Vagina (tissue), 2 donors: ENCODE data around the gene RPGRIP1. TPM values are rescaled to one million over a fixed set of nuclear protein-coding genes. Genes with fewer than 3 reads are reported as not detected.

ENCODE experiments used
- DNase-seq, 2 donors: peaks; one replicate each; pipeline ENCODE4 v3.0.0-alpha.2; 2017; ENCODE audit errors: extremely low spot score in 2 of 2
- H3K27ac ChIP-seq: fragments of 200-600 bp; sonication (generic); one replicate; pipeline ENCODE4 v1.5.1; 2019
- H3K27me3 ChIP-seq: fragments of 200-600 bp; sonication (generic); one replicate; pipeline ENCODE4 v1.5.1; 2019
- H3K36me3 ChIP-seq, 2 donors: fragments of 200-600 bp; sonication (generic); one replicate each; pipeline ENCODE4 v1.5.1; 2017 to 2019
- H3K4me1 ChIP-seq: fragments of 200-600 bp; sonication (generic); one replicate; pipeline ENCODE4 v1.5.1; 2019
- H3K4me3 ChIP-seq, 2 donors: fragments of 200-600 bp; sonication (generic); 1 replicate in 1 of 2; 2 replicates in 1 of 2; pipeline ENCODE4 v1.5.1; 2016 to 2019
- H3K9me3 ChIP-seq: fragments of 200-600 bp; sonication (generic); one replicate; pipeline ENCODE4 v1.5.1; 2019
- POLR2A ChIP-seq, 2 donors: fragments of 450-650 bp; IDR thresholded peaks; one replicate each; pipeline ENCODE4 v1.6.1; 2017; ENCODE audit warnings: antibody characterized with exemption in 2 of 2, mild to moderate bottlenecking in 2 of 2, moderate library complexity in 2 of 2
- POLR2AphosphoS5 ChIP-seq, 2 donors: sonication (generic); formaldehyde crosslinking; IDR thresholded peaks; one replicate each; pipeline ENCODE4 v1.9.0; 2017; ENCODE audit warnings: antibody characterized with exemption in 2 of 2, mild to moderate bottlenecking in 2 of 2, low read depth in 1 of 2; ENCODE audit not compliant: insufficient read depth in 1 of 2
- intact Hi-C: fragments of 100-400 bp; cut with DNase I; formaldehyde crosslinking; loops from one replicate; pipeline ENCODE4 v1.15.1; 2023
- total RNA-seq: library from RNA; depleted of rRNA; stranded (reverse); fragments of >200 nt; gene quantifications from one replicate; pipeline ENCODE4 v1.2.3, GENCODE V29; 2016
- TF ChIP-seq, protein P1 (sequence below), 3 experiments: fragments of 450-650 bp in 2 of 3; fragments of 200-600 bp in 1 of 3; sonication (generic) in 1 of 3; IDR thresholded peaks; one replicate each; pipeline ENCODE4 v1.5.1; 2017 to 2019; ENCODE audit warnings: antibody characterized with exemption in 3 of 3, mild to moderate bottlenecking in 2 of 3, moderate library complexity in 2 of 3

RPGRIP1 gene
- total RNA-seq, 1 donor from 2014 or later, result not detected

DNA sequence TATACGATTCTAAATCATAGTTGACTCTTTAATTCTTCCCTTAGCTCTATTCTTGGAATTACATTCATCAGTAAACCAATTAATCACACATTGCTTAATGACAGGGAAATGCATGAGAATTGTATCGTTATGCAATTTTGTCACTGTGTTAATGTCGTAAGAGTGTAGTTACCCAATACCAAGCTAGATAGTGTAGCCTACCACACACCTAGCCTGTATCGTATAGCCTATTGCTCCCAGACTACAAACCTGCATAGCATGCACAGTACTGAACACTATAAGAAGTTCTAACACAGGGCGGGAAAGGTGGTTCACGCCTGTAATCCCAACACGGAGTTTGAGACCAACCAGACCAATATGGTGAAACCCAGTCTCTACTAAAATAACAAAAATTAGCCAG, 35.3 kb upstream of the RPGRIP1 start:
- intact Hi-C loops, result no loop called here
- TF ChIP-seq POLR2AphosphoS5 (IDR thresholded peaks at IDR 0.05; ENCODE audit: insufficient read depth in 1 of 2, low read depth in 1 of 2) (peak in 1 of 2 donors; percentile 16), POLR2A (IDR thresholded peaks at IDR 0.05) (no peak)
- TF ChIP-seq, protein P1, sequence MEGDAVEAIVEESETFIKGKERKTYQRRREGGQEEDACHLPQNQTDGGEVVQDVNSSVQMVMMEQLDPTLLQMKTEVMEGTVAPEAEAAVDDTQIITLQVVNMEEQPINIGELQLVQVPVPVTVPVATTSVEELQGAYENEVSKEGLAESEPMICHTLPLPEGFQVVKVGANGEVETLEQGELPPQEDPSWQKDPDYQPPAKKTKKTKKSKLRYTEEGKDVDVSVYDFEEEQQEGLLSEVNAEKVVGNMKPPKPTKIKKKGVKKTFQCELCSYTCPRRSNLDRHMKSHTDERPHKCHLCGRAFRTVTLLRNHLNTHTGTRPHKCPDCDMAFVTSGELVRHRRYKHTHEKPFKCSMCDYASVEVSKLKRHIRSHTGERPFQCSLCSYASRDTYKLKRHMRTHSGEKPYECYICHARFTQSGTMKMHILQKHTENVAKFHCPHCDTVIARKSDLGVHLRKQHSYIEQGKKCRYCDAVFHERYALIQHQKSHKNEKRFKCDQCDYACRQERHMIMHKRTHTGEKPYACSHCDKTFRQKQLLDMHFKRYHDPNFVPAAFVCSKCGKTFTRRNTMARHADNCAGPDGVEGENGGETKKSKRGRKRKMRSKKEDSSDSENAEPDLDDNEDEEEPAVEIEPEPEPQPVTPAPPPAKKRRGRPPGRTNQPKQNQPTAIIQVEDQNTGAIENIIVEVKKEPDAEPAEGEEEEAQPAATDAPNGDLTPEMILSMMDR (IDR thresholded peaks at IDR 0.05), result no peak
- Histone ChIP-seq H3K4me1 (peaks cover 48% of the 10 kb centered on the region), H3K4me3 (no peak overlapping the region), H3K9me3 (no peaks in the 10 kb centered on the region), H3K27ac (no peak overlapping the region), H3K36me3 (peaks cover 0 to 1% of the 10 kb centered on the region in 2 donors), H3K27me3 (no peaks in the 10 kb centered on the region)
- no peak for DNase-seq

DNA sequence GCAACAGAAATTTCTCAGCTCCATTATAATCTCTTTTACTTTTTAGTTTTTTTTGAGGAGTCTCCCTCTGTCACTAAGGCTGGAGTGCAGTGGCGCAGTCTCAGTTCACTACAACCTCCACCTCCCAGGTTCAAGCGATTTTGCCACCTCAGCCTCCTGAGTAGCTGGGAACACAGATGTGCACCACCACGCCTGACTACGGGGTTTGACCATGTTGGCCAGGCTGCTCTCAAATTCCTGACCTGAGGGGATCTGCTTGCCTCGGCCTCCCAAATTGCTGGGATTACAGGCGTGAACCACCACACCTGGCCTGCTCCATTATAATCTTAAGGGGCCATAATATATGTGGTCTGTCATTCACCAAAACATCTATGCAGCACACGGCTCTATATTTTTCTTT, 34.1 kb upstream of the RPGRIP1 start:
- H3K4me3 ChIP-seq, result no peak overlapping the region
- no peaks in the 10 kb centered on the region for H3K9me3 ChIP-seq
- TF ChIP-seq, protein P1 (IDR thresholded peaks at IDR 0.05), result no peak
- no peak for TF ChIP-seq POLR2AphosphoS5 (IDR thresholded peaks at IDR 0.05; ENCODE audit: insufficient read depth in 1 of 2, low read depth in 1 of 2)
- no peak for TF ChIP-seq POLR2A (IDR thresholded peaks at IDR 0.05)
- DNase-seq, result no peak
- no peaks in the 10 kb centered on the region for H3K27me3 ChIP-seq
- H3K36me3 ChIP-seq, result peaks cover 0 to 13% of the 10 kb centered on the region in 2 donors
- intact Hi-C loops, result no loop called here
- H3K27ac ChIP-seq, result no peak overlapping the region
- peaks cover 35% of the 10 kb centered on the region for H3K4me1 ChIP-seq

DNA sequence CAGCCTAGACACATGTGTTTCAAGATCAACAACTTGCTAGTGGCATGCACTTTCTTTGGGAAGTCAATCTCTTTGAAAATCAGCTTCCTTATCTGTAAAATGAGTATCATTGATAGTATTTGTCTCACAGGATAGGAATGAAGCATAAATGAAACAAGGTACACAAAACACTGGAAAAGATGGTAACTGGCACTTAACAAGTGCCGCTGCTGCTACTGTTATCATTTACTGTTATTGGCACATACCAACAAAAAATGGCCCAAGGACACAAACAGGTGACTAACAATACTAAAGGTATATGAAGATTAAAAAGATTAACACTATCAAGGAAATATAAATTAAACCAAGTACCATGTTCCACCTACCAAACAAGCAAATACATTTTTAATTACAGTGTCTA, 31.5 kb upstream of the RPGRIP1 start:
- no peak overlapping the region for H3K4me3 ChIP-seq
- no peak overlapping the region for H3K27ac ChIP-seq
- DNase-seq, result no peak
- H3K4me1 ChIP-seq, result peaks cover 31% of the 10 kb centered on the region
- intact Hi-C loops, result no loop called here
- peaks cover 0 to 19% of the 10 kb centered on the region in 2 donors for H3K36me3 ChIP-seq
- H3K27me3 ChIP-seq, result no peaks in the 10 kb centered on the region
- no peaks in the 10 kb centered on the region for H3K9me3 ChIP-seq
- no peak for TF ChIP-seq POLR2AphosphoS5 (IDR thresholded peaks at IDR 0.05; ENCODE audit: insufficient read depth in 1 of 2, low read depth in 1 of 2)

GRCh38 chr14:21248739-21249411, 31.0 kb upstream of the RPGRIP1 start:
- TF ChIP-seq, protein P1 (IDR thresholded peaks at IDR 0.05), result no peak
- TF ChIP-seq POLR2AphosphoS5 (IDR thresholded peaks at IDR 0.05; ENCODE audit: insufficient read depth in 1 of 2, low read depth in 1 of 2), result no peak
- Histone ChIP-seq H3K27ac (no peak overlapping the region), H3K36me3 (peaks cover 0 to 22% of the 10 kb centered on the region in 2 donors), H3K9me3 (no peaks in the 10 kb centered on the region), H3K4me1 (peaks cover 31% of the 10 kb centered on the region), H3K27me3 (no peaks in the 10 kb centered on the region), H3K4me3 (no peak overlapping the region)
- intact Hi-C loops, result no loop called here
- no peak for DNase-seq

- Histone ChIP-seq H3K9me3 (no peaks in the 10 kb centered on the region), H3K4me3 (no peak overlapping the region), H3K4me1 (peaks cover 25% of the 10 kb centered on the region), H3K27me3 (no peaks in the 10 kb centered on the region), H3K36me3 (peaks cover 0 to 25% of the 10 kb centered on the region in 2 donors), H3K27ac (no peak overlapping the region)
- TF ChIP-seq POLR2A (IDR thresholded peaks at IDR 0.05) (no peak), POLR2AphosphoS5 (IDR thresholded peaks at IDR 0.05; ENCODE audit: insufficient read depth in 1 of 2, low read depth in 1 of 2) (no peak)
- TF ChIP-seq, protein P1 (IDR thresholded peaks at IDR 0.05), result no peak
- intact Hi-C loops, result no loop called here
- DNase-seq, result no peak
These were observed 28.7 kb upstream of the RPGRIP1 start for GRCh38 chr14:21251215-21251614.
